Prostate gland (tissue), 2 donors: ENCODE measurements around the gene GNG5.

Experiments used
- POLR2A ChIP-seq: fragments of 450-650 bp; IDR thresholded peaks from one replicate; pipeline ENCODE4 v1.6.1; 2016; ENCODE audit warnings: antibody characterized with exemption, mild to moderate bottlenecking
- POLR2AphosphoS5 ChIP-seq: sonication (generic); formaldehyde crosslinking; IDR thresholded peaks from one replicate; pipeline ENCODE4 v1.6.1; 2017; ENCODE audit warnings: antibody characterized with exemption
- TF ChIP-seq, protein P1 (sequence below), 4 experiments: fragments of 200-600 bp in 2 of 4; fragments of 450-650 bp in 2 of 4; sonication (generic) in 2 of 4; IDR thresholded peaks; 1 replicate in 3 of 4; 2 replicates in 1 of 4; pipeline ENCODE4 v1.5.1; 2016 to 2019; ENCODE audit warnings: antibody characterized with exemption in 4 of 4, mild to moderate bottlenecking in 2 of 4, moderate library complexity in 2 of 4

DNA sequence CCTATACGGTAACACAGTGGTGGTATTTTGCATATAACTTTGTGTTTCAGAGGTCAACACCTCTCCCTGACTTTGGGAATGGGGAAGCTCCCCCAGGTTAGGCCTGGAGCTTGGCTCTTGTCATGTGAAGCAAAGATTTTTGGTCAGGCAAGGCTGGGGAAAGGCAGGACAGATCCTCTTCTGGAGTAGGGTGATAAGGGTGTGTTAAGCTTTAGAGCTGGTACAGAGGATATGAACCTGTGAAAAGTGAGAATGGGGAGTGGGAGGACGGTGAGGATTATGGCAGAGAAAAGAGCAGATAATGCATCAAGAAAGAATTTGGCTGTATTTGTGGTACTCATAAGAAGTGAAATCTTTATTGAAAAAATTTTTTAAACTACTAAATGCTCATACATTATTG is 25.1 kb downstream of the GNG5 start:
- TF ChIP-seq, protein P1, sequence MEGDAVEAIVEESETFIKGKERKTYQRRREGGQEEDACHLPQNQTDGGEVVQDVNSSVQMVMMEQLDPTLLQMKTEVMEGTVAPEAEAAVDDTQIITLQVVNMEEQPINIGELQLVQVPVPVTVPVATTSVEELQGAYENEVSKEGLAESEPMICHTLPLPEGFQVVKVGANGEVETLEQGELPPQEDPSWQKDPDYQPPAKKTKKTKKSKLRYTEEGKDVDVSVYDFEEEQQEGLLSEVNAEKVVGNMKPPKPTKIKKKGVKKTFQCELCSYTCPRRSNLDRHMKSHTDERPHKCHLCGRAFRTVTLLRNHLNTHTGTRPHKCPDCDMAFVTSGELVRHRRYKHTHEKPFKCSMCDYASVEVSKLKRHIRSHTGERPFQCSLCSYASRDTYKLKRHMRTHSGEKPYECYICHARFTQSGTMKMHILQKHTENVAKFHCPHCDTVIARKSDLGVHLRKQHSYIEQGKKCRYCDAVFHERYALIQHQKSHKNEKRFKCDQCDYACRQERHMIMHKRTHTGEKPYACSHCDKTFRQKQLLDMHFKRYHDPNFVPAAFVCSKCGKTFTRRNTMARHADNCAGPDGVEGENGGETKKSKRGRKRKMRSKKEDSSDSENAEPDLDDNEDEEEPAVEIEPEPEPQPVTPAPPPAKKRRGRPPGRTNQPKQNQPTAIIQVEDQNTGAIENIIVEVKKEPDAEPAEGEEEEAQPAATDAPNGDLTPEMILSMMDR (IDR thresholded peaks at IDR 0.05), result no peak
- TF ChIP-seq POLR2A (no peak), POLR2AphosphoS5 (no peak)
